ENCODE data around the gene IL37.

The IL37 gene

GRCh38 chr2:112910865-112911264, at the start of gene IL37:
Gene IL37, plus strand, starts transcription at chr2:112911165. Its CDS starts 1,848 bp downstream, at chr2:112913013.
- no peak for DNase-seq (ENCODE audit: low read depth in 2 of 2)

- no peak for DNase-seq (ENCODE audit: low read depth in 2 of 2)
Measured at GRCh38 chr2:112864072-112864471, 46.9 kb upstream of the IL37 start.

GRCh38 chr2:112866128-112866835, 44.7 kb upstream of the IL37 start:
- no peak for DNase-seq (ENCODE audit: low read depth in 2 of 2)

- DNase-seq (ENCODE audit: low read depth in 2 of 2), result no peak
Measured at GRCh38 chr2:112867701-112868631, 43.0 kb upstream of the IL37 start.

GRCh38 chr2:112869258-112869842, 41.6 kb upstream of the IL37 start:
- no peak for DNase-seq (ENCODE audit: low read depth in 2 of 2)

GRCh38 chr2:112870841-112871835, 39.8 kb upstream of the IL37 start:
- DNase-seq (ENCODE audit: low read depth in 2 of 2), result no peak

- no peak for DNase-seq (ENCODE audit: low read depth in 2 of 2)
Measured at GRCh38 chr2:112876257-112876970, 34.6 kb upstream of the IL37 start.

GRCh38 chr2:112876971-112877361, 34.0 kb upstream of the IL37 start:
- DNase-seq (ENCODE audit: low read depth in 2 of 2), result no peak

GRCh38 chr2:112877423-112877822, 33.5 kb upstream of the IL37 start:
- DNase-seq (ENCODE audit: low read depth in 2 of 2), result no peak

GRCh38 chr2:112879491-112880041, 31.4 kb upstream of the IL37 start:
- DNase-seq (ENCODE audit: low read depth in 2 of 2), result no peak

GRCh38 chr2:112880091-112880531, 30.9 kb upstream of the IL37 start:
- no peak for DNase-seq (ENCODE audit: low read depth in 2 of 2)

GRCh38 chr2:112880696-112881095, 30.3 kb upstream of the IL37 start:
- no peak for DNase-seq (ENCODE audit: low read depth in 2 of 2)

- no peak for DNase-seq (ENCODE audit: low read depth in 2 of 2)
Measured at GRCh38 chr2:112881217-112881985, 29.6 kb upstream of the IL37 start.

GRCh38 chr2:112883669-112884068, 27.3 kb upstream of the IL37 start:
- no peak for DNase-seq (ENCODE audit: low read depth in 2 of 2)

- DNase-seq (ENCODE audit: low read depth in 2 of 2), result peak; percentile 45 to 64
Measured at GRCh38 chr2:112884869-112885505, 26.0 kb upstream of the IL37 start.

GRCh38 chr2:112885506-112885902, 25.5 kb upstream of the IL37 start:
- DNase-seq (ENCODE audit: low read depth in 2 of 2), result no peak

- DNase-seq (ENCODE audit: low read depth in 2 of 2), result no peak
Measured at GRCh38 chr2:112886291-112886690, 24.7 kb upstream of the IL37 start.

- DNase-seq (ENCODE audit: low read depth in 2 of 2), result no peak
Measured at GRCh38 chr2:112887964-112888749, 22.8 kb upstream of the IL37 start.
